T-cell (primary cell): ENCODE data around the gene PRPS1. TPM values are rescaled to one million over a fixed set of nuclear protein-coding genes. Genes with fewer than 3 reads are reported as not detected.

Experiments used
- ATAC-seq, 4 experiments: fragments of 200-7000 bp in 3 of 4; fragments of 150-1000 bp in 1 of 4; cut with Tn5 transposase; replicated peaks in 1 of 4; 1 replicate in 3 of 4; 2 replicates in 1 of 4; pipeline ENCODE4 v1.10.0; 2021; ENCODE audit warnings: moderate library complexity in 3 of 4, mild to moderate bottlenecking in 2 of 4, moderate number of reproducible peaks in 1 of 4
- CTCF ChIA-PET, 2 donors: fragments of 300-600 bp; sonication (Branson Sonifier 250); formaldehyde crosslinking; loops; one replicate each; lab custom pipeline; 2022; ENCODE audit warnings: antibody characterized with exemption in 2 of 2; lab: Charles Lee
- POLR2A ChIA-PET, 2 donors: fragments of 300-600 bp; sonication (Branson Sonifier 250); formaldehyde crosslinking; loops; one replicate each; lab custom pipeline; 2022; ENCODE audit warnings: antibody characterized with exemption in 2 of 2; lab: Charles Lee
- DNase-seq, 35 experiments: peaks; one replicate each; pipeline versions ENCODE4 v3.0.0 to v3.0.0-alpha.2; 2013 to 2023
- H3K27ac ChIP-seq: one replicate; pipeline ENCODE4 v1.5.1; 2013; ENCODE audit warnings: low read length
- H3K27me3 ChIP-seq, 2 experiments: replicated peaks in 1 of 2; 1 replicate in 1 of 2; 2 replicates in 1 of 2; pipeline versions ENCODE4 v1.6.1 to v1.7.0; 2013; ENCODE audit warnings: low read length in 1 of 2, mixed read lengths in 1 of 2; ENCODE audit not compliant: control insufficient read depth in 2 of 2, insufficient read depth in 2 of 2; ENCODE audit errors: extremely low read depth in 1 of 2
- H3K36me3 ChIP-seq, 2 donors: 1 replicate in 1 of 2; 2 replicates in 1 of 2; pipeline versions ENCODE4 v1.6.1 to v1.7.0; 2013; ENCODE audit warnings: low read length in 1 of 2; ENCODE audit not compliant: control insufficient read depth in 2 of 2, insufficient read depth in 1 of 2; ENCODE audit errors: extremely low read depth in 1 of 2
- H3K4me1 ChIP-seq, 2 experiments: 1 replicate in 1 of 2; 2 replicates in 1 of 2; pipeline versions ENCODE4 v1.6.1 to v1.7.0; 2013; ENCODE audit warnings: low read length in 2 of 2, mixed read lengths in 1 of 2; ENCODE audit not compliant: insufficient read depth in 2 of 2, control insufficient read depth in 1 of 2; ENCODE audit errors: extremely low read depth in 1 of 2
- H3K4me3 ChIP-seq, 2 donors: 1 replicate in 1 of 2; 2 replicates in 1 of 2; pipeline versions ENCODE4 v1.5.1 to v1.7.0; 2013; ENCODE audit warnings: mild to moderate bottlenecking in 2 of 2, low read length in 1 of 2, moderate library complexity in 1 of 2; ENCODE audit not compliant: control insufficient read depth in 1 of 2; ENCODE audit errors: extremely low read depth in 1 of 2
- H3K9me3 ChIP-seq: 2 replicates; pipeline ENCODE4 v1.7.0; 2013
- H3K27ac Mint-ChIP-seq, 2 donors: one replicate each; pipeline ENCODE4 v1.8.0; 2020 to 2021; ENCODE audit warnings: mild to moderate bottlenecking in 2 of 2, mixed read lengths in 2 of 2
- H3K27me3 Mint-ChIP-seq, 2 donors: one replicate each; pipeline ENCODE4 v1.8.0; 2021 to 2022; ENCODE audit warnings: mixed read lengths in 2 of 2
- H3K36me3 Mint-ChIP-seq: one replicate; pipeline ENCODE4 v1.8.0; 2021; ENCODE audit warnings: mixed read lengths
- H3K4me1 Mint-ChIP-seq, 3 donors: one replicate each; pipeline ENCODE4 v1.8.0; 2020 to 2022; ENCODE audit warnings: mixed read lengths in 3 of 3, mild to moderate bottlenecking in 1 of 3
- H3K4me3 Mint-ChIP-seq, 3 donors: one replicate each; pipeline ENCODE4 v1.8.0; 2020 to 2022; ENCODE audit warnings: mild to moderate bottlenecking in 3 of 3, mixed read lengths in 3 of 3, moderate library complexity in 3 of 3
- H3K9me3 Mint-ChIP-seq, 3 donors: one replicate each; pipeline ENCODE4 v1.8.0; 2020 to 2022; ENCODE audit warnings: mixed read lengths in 3 of 3
- WGBS: methylation state at CpG from one replicate; pipeline ENCODE4 v1.1.5; 2013; ENCODE audit warnings: missing lambda C conversion rate; ENCODE audit not compliant: insufficient coverage; 5-methylcytosine and 5-hydroxymethylcytosine counted together
- total RNA-seq, 35 experiments: library from RNA in 6 of 35; stranded (reverse) in 6 of 35; fragments of 120-200 nt in 1 of 35; gene quantifications; one replicate each; pipeline versions ENCODE4 v1.2.1 to v1.2.4 and lab custom pipeline; 2013 to 2026

Gene PRPS1
- total RNA-seq, 5 donors from 2014 or later (not counting 1 experiment from before 2014, with no cell fraction given) = 57.9 to 74.0 (median 60.7) TPM

- DNase-seq = no peak
- ChIA-PET CTCF (interaction anchor here (0.6 to 3.6 kb wide), 25 partner anchors 9 to 1061 kb away, joined by 3 to 99 read pairs (median 6); partner anchors contain the start of genes NCBP2L (in 1 of the 2), PRPS1 (in 1 of the 2) and TSC22D3 (in 1 of the 2)), POLR2A (interaction anchor here (0.6 to 10.9 kb wide), 12 partner anchors 20 to 468 kb away, joined by 3 to 572 read pairs (median 4); partner anchors contain the start of genes NCBP2L (in 1 of the 2), PRPS1 (in 1 of the 2) and TSC22D3 (in 1 of the 2))
- WGBS = 12% methylated on average over 3 of the region's 6 CpGs
- H3K27ac Mint-ChIP-seq = peak overlapping the region; percentile 93 to 99
- no peaks in the 10 kb centered on the region for H3K9me3 Mint-ChIP-seq
- H3K36me3 Mint-ChIP-seq = no peaks in the 10 kb centered on the region
- no peaks in the 10 kb centered on the region for H3K27me3 ChIP-seq
- peak; percentile 2 to 7 (median 2) for ATAC-seq
- no peaks in the 10 kb centered on the region for H3K9me3 ChIP-seq
- H3K27ac ChIP-seq = peak overlapping the region; percentile 99
- peaks cover 0 to 5% of the 10 kb centered on the region in 2 donors for H3K27me3 Mint-ChIP-seq
- H3K4me1 Mint-ChIP-seq = peaks cover 52 to 69% (median 68%) of the 10 kb centered on the region in 3 donors
- no peaks in the 10 kb centered on the region for H3K36me3 ChIP-seq
- H3K4me1 ChIP-seq = peaks cover 22 to 67% of the 10 kb centered on the region in 2 experiments
- peak overlapping the region; percentile 61 to 76 (median 72) for H3K4me3 Mint-ChIP-seq
- peak overlapping the region in 1 of 2 donors; percentile 32 for H3K4me3 ChIP-seq
Observed at GRCh38 chrX:107673431-107673830, 45.1 kb downstream of the PRPS1 start.

- H3K36me3 Mint-ChIP-seq = no peaks in the 10 kb centered on the region
- peak overlapping the region; percentile 76 to 89 (median 86) for H3K4me3 Mint-ChIP-seq
- POLR2A ChIA-PET = interaction anchor here (0.6 to 10.9 kb wide), 10 partner anchors 20 to 415 kb away, joined by 3 to 572 read pairs (median 4); partner anchors contain the start of genes NCBP2L (in 1 of the 2), PRPS1 (in 1 of the 2) and TSC22D3 (in 1 of the 2)
- Histone ChIP-seq H3K36me3 (no peaks in the 10 kb centered on the region), H3K4me3 (peak overlapping the region; percentile 29 to 44), H3K9me3 (no peaks in the 10 kb centered on the region), H3K4me1 (peaks cover 24 to 73% of the 10 kb centered on the region in 2 experiments), H3K27ac (peak overlapping the region; percentile 99), H3K27me3 (no peaks in the 10 kb centered on the region)
- DNase-seq (peak; percentile 75 to 98 (median 93)), ATAC-seq (peak; percentile 80 to 83 (median 81))
- H3K27me3 Mint-ChIP-seq = peaks cover 0 to 5% of the 10 kb centered on the region in 2 donors
- no CpG with 5 or more reads among the region's 7 CpGs for WGBS
- H3K4me1 Mint-ChIP-seq = peaks cover 53 to 75% (median 72%) of the 10 kb centered on the region in 3 donors
- CTCF ChIA-PET = interaction anchor here (0.6 to 3.6 kb wide), 10 partner anchors 16 to 102 kb away, joined by 3 to 99 read pairs (median 23); partner anchors contain the start of genes NCBP2L (in 1 of the 2) and TSC22D3 (in 1 of the 2)
- no peaks in the 10 kb centered on the region for H3K9me3 Mint-ChIP-seq
- H3K27ac Mint-ChIP-seq = peak overlapping the region; percentile 93 to 99
Observed at GRCh38 chrX:107673933-107674479, 45.7 kb downstream of the PRPS1 start.

- peak in 30 of 35 experiments; percentile 21 to 73 (median 38) for DNase-seq
- Mint-ChIP-seq H3K4me3 (peak overlapping the region; percentile 76 to 89 (median 86)), H3K4me1 (peaks cover 55 to 77% (median 74%) of the 10 kb centered on the region in 3 donors), H3K27me3 (peaks cover 0 to 5% of the 10 kb centered on the region in 2 donors), H3K27ac (peak overlapping the region; percentile 93 to 99), H3K9me3 (no peaks in the 10 kb centered on the region), H3K36me3 (no peaks in the 10 kb centered on the region)
- H3K9me3 ChIP-seq = no peaks in the 10 kb centered on the region
- WGBS = 67% methylated on average over 1 of the region's 9 CpGs
- ChIA-PET CTCF (interaction anchor here (1.1 to 3.6 kb wide), 7 partner anchors 13 to 102 kb away, joined by 3 to 99 read pairs (median 41); partner anchors contain the start of genes NCBP2L (in 1 of the 2) and TSC22D3 (in 1 of the 2)), POLR2A (interaction anchor here (0.6 to 10.9 kb wide), 6 partner anchors 38 to 101 kb away, joined by 3 to 572 read pairs (median 18); partner anchors contain the start of gene TSC22D3 (in 1 of the 2))
- H3K36me3 ChIP-seq = no peaks in the 10 kb centered on the region
- peaks cover 21 to 73% of the 10 kb centered on the region in 2 experiments for H3K4me1 ChIP-seq
- H3K27me3 ChIP-seq = no peaks in the 10 kb centered on the region
- H3K4me3 ChIP-seq = peak overlapping the region; percentile 44 to 60
- H3K27ac ChIP-seq = peak overlapping the region; percentile 99
- peak; percentile 4 to 43 (median 5) for ATAC-seq
Observed at GRCh38 chrX:107674480-107675364, 46.4 kb downstream of the PRPS1 start.

GRCh38 chrX:107675365-107675654, 47.0 kb downstream of the PRPS1 start:
- Mint-ChIP-seq H3K4me3 (peak overlapping the region; percentile 76 to 89 (median 86)), H3K36me3 (no peaks in the 10 kb centered on the region), H3K27ac (peak overlapping the region; percentile 93 to 99), H3K4me1 (peaks cover 61 to 77% (median 74%) of the 10 kb centered on the region in 3 donors), H3K27me3 (peaks cover 0 to 5% of the 10 kb centered on the region in 2 donors), H3K9me3 (no peaks in the 10 kb centered on the region)
- ChIA-PET CTCF (interaction anchor here (1.1 to 3.6 kb wide), 6 partner anchors 14 to 101 kb away, joined by 3 to 99 read pairs (median 42); partner anchors contain the start of genes NCBP2L (in 1 of the 2) and TSC22D3 (in 1 of the 2)), POLR2A (interaction anchor here (1.2 to 10.9 kb wide), 3 partner anchors 37 to 66 kb away, joined by 6 to 572 read pairs (median 269); no protein-coding TSS in a partner anchor)
- DNase-seq (no peak), ATAC-seq (no peak)
- WGBS = no CpG with 5 or more reads among the region's 1 CpG
- peaks cover 21 to 73% of the 10 kb centered on the region in 2 experiments for H3K4me1 ChIP-seq
- H3K4me3 ChIP-seq = peak overlapping the region; percentile 60 to 65
- no peaks in the 10 kb centered on the region for H3K9me3 ChIP-seq
- H3K27me3 ChIP-seq = no peaks in the 10 kb centered on the region
- peak overlapping the region; percentile 99 for H3K27ac ChIP-seq
- H3K36me3 ChIP-seq = no peaks in the 10 kb centered on the region

GRCh38 chrX:107675823-107676555, 47.7 kb downstream of the PRPS1 start:
- POLR2A ChIA-PET = interaction anchor here (0.7 to 10.9 kb wide), 4 partner anchors 37 to 65 kb away, joined by 3 to 572 read pairs (median 138); no protein-coding TSS in a partner anchor
- peak in 6 of 35 experiments; percentile 20 to 40 (median 30) for DNase-seq

More at GRCh38 chrX:107675823-107676555, 47.7 kb downstream of the PRPS1 start:
- H3K27ac ChIP-seq = peak overlapping the region; percentile 99
- Mint-ChIP-seq H3K9me3 (no peaks in the 10 kb centered on the region), H3K4me1 (peaks cover 66 to 81% (median 80%) of the 10 kb centered on the region in 3 donors), H3K27ac (peak overlapping the region; percentile 93 to 99), H3K36me3 (no peaks in the 10 kb centered on the region), H3K4me3 (peak overlapping the region; percentile 76 to 89 (median 86)), H3K27me3 (peaks cover 0 to 5% of the 10 kb centered on the region in 2 donors)
- no peaks in the 10 kb centered on the region for H3K36me3 ChIP-seq
- no peaks in the 10 kb centered on the region for H3K27me3 ChIP-seq
- no CpG with 5 or more reads among the region's 9 CpGs for WGBS
- H3K4me3 ChIP-seq = peak overlapping the region; percentile 60 to 65
- H3K4me1 ChIP-seq = peaks cover 21 to 73% of the 10 kb centered on the region in 2 experiments
- H3K9me3 ChIP-seq = no peaks in the 10 kb centered on the region
- no peak for ATAC-seq
- CTCF ChIA-PET = interaction anchor here (0.6 to 3.6 kb wide), 8 partner anchors 15 to 43 kb away, joined by 3 to 30 read pairs (median 4); no protein-coding TSS in a partner anchor
